Peyer's patch (tissue), 4 donors: ENCODE results near the gene SLC25A21. TPM values are rescaled to one million over a fixed set of nuclear protein-coding genes. Genes with fewer than 3 reads are reported as not detected.

Experiments used
- DNase-seq, 3 donors: peaks; one replicate each; pipeline ENCODE4 v3.0.0-alpha.2; 2017 to 2019
- H3K27ac ChIP-seq, 4 donors: fragments of 200-600 bp; sonication (generic); one replicate each; pipeline ENCODE4 v1.5.1; 2016 to 2019
- H3K27me3 ChIP-seq, 2 donors: fragments of 200-600 bp; sonication (generic); one replicate each; pipeline ENCODE4 v1.5.1; 2019
- H3K36me3 ChIP-seq, 3 donors: fragments of 200-600 bp; sonication (generic); one replicate each; pipeline ENCODE4 v1.5.1; 2016 to 2019
- H3K4me1 ChIP-seq, 4 donors: fragments of 200-600 bp; sonication (generic); one replicate each; pipeline ENCODE4 v1.5.1; 2016 to 2019
- H3K4me3 ChIP-seq, 4 donors: fragments of 200-600 bp; sonication (generic); 1 replicate in 3 of 4; 2 replicates in 1 of 4; pipeline ENCODE4 v1.5.1; 2016 to 2019; ENCODE audit warnings: mild to moderate bottlenecking in 1 of 4
- H3K9me3 ChIP-seq, 4 donors: fragments of 200-600 bp; sonication (generic); one replicate each; pipeline ENCODE4 v1.5.1; 2016 to 2019; ENCODE audit warnings: mild to moderate bottlenecking in 1 of 4
- POLR2A ChIP-seq, 2 donors: fragments of 450-650 bp; IDR thresholded peaks; one replicate each; pipeline ENCODE4 v1.5.1; 2017; ENCODE audit warnings: antibody characterized with exemption in 2 of 2, mild to moderate bottlenecking in 2 of 2, moderate library complexity in 2 of 2
- total RNA-seq, 4 donors: library from RNA; depleted of rRNA; stranded (reverse); fragments of >200 nt; gene quantifications; one replicate each; pipeline ENCODE4 v1.1.0, GENCODE V29; 2016
- TF ChIP-seq, protein P1 (sequence below), 6 experiments: fragments of 450-650 bp in 4 of 6; fragments of 200-600 bp in 2 of 6; sonication (generic) in 1 of 6; IDR thresholded peaks; one replicate each; pipeline ENCODE4 v1.5.1; 2017 to 2019; ENCODE audit warnings: antibody characterized with exemption in 6 of 6, mild to moderate bottlenecking in 3 of 6, moderate library complexity in 1 of 6

Gene SLC25A21
- total RNA-seq, 4 donors from 2014 or later: 0.70 to 1.6 TPM; not detected in 2

DNA sequence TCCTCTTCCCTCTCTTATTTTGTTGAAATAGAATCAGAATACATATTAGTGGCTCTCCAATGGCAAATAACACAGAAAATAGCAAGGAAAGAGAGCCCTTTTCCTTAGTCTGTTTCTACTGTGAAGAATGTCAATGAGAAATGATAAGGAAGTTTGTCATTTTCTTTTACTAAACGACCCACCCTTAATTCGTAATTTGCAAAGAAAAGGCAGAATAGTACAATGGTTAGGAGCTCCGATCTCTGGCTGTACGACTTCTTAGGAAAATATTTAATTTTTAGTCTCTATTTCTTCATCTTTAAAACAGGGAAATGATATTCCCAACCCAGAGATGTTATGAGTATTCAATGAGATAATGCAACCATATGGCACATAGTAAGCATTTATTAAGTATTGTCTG, 504.7 kb downstream of the SLC25A21 start:
- Histone ChIP-seq H3K27ac (no peak overlapping the region), H3K4me1 (peaks cover 0 to 23% (median 0%) of the 10 kb centered on the region in 4 donors), H3K36me3 (no peaks in the 10 kb centered on the region), H3K9me3 (no peaks in the 10 kb centered on the region), H3K4me3 (no peak overlapping the region), H3K27me3 (peaks cover 3 to 39% of the 10 kb centered on the region in 2 donors)
- TF ChIP-seq POLR2A (IDR thresholded peaks at IDR 0.05): no peak
- TF ChIP-seq, protein P1, sequence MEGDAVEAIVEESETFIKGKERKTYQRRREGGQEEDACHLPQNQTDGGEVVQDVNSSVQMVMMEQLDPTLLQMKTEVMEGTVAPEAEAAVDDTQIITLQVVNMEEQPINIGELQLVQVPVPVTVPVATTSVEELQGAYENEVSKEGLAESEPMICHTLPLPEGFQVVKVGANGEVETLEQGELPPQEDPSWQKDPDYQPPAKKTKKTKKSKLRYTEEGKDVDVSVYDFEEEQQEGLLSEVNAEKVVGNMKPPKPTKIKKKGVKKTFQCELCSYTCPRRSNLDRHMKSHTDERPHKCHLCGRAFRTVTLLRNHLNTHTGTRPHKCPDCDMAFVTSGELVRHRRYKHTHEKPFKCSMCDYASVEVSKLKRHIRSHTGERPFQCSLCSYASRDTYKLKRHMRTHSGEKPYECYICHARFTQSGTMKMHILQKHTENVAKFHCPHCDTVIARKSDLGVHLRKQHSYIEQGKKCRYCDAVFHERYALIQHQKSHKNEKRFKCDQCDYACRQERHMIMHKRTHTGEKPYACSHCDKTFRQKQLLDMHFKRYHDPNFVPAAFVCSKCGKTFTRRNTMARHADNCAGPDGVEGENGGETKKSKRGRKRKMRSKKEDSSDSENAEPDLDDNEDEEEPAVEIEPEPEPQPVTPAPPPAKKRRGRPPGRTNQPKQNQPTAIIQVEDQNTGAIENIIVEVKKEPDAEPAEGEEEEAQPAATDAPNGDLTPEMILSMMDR (IDR thresholded peaks at IDR 0.05): no peak
- no peak for DNase-seq

DNA sequence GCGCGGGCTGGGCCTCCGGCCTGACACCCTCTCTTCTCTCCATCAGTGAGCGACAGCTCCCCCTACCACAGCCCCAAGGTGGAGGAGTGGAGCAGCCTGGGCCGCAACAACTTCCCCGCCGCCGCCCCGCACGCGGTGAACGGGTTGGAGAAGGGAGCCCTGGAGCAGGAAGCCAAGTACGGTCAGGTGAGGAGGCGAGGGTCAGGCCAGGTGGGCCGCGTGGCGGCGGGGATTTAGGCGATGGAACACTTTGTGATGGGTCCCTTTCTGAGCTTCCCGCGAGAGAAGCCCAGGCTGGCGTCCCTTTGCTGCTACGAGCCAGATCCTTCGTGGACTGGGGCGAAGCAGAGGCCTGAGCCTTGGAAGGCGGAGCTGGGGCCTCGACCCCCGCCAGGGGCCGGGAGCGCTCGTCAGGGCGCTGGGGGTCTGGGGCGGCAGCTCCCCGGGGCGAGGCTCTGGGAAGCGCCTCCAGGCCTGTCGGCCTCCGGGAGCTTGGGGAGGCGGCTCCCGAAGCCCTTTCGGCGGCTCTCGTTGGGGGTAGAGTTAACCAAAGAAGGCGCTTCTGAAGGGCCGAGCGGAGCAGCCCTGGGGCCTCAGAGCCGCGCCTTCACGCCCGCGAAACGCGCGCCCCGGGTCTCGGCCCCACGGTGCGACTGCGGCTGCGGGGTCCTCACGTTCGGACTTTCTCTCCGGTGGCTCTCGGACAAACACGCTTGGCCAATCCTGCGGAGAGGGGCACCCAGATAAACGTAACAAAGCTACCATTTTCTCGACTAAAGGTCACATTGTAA, 505.8 kb downstream of the SLC25A21 start:
- TF ChIP-seq, protein P1 (IDR thresholded peaks at IDR 0.05): no peak
- no peak for TF ChIP-seq POLR2A (IDR thresholded peaks at IDR 0.05)
- no peak overlapping the region for H3K27ac ChIP-seq
- DNase-seq: no peak
- H3K4me3 ChIP-seq: no peak overlapping the region
- H3K9me3 ChIP-seq: no peaks in the 10 kb centered on the region
- peaks cover 3 to 47% of the 10 kb centered on the region in 2 donors for H3K27me3 ChIP-seq
- peaks cover 0 to 34% (median 0%) of the 10 kb centered on the region in 4 donors for H3K4me1 ChIP-seq
- no peaks in the 10 kb centered on the region for H3K36me3 ChIP-seq

DNA sequence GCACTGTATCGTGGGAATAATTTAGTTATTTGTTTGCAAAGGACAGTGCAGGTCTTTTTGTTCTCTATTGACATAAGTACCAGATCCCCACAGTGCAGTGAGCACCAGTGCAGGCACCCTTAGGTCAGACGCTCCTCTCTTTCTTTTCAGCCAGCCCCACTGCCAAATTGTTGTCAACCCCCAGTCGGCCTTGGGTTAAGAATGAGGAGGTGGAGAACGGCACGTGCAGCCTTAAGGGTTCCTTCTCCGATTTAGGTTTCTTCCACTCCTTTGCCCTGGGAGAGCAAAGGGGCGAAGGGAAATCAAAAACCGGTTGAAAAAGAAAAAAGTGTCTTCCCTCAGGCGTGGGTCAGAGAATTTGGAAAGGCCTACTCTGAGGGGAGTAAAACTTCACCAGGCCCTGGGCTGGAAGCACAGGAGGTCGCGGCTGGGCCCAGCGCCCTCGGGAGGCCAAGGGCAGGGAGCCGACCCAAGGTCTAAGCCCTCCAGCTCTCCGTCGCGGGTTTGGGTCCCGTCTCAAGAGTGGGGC, 506.5 kb downstream of the SLC25A21 start:
- no peaks in the 10 kb centered on the region for H3K36me3 ChIP-seq
- H3K4me1 ChIP-seq: peaks cover 0 to 41% (median 0%) of the 10 kb centered on the region in 4 donors
- TF ChIP-seq, protein P1 (IDR thresholded peaks at IDR 0.05): no peak
- no peak for TF ChIP-seq POLR2A (IDR thresholded peaks at IDR 0.05)
- H3K9me3 ChIP-seq: no peaks in the 10 kb centered on the region
- no peak for DNase-seq
- H3K27ac ChIP-seq: no peak overlapping the region
- no peak overlapping the region for H3K4me3 ChIP-seq
- peaks cover 3 to 54% of the 10 kb centered on the region in 2 donors for H3K27me3 ChIP-seq

DNA sequence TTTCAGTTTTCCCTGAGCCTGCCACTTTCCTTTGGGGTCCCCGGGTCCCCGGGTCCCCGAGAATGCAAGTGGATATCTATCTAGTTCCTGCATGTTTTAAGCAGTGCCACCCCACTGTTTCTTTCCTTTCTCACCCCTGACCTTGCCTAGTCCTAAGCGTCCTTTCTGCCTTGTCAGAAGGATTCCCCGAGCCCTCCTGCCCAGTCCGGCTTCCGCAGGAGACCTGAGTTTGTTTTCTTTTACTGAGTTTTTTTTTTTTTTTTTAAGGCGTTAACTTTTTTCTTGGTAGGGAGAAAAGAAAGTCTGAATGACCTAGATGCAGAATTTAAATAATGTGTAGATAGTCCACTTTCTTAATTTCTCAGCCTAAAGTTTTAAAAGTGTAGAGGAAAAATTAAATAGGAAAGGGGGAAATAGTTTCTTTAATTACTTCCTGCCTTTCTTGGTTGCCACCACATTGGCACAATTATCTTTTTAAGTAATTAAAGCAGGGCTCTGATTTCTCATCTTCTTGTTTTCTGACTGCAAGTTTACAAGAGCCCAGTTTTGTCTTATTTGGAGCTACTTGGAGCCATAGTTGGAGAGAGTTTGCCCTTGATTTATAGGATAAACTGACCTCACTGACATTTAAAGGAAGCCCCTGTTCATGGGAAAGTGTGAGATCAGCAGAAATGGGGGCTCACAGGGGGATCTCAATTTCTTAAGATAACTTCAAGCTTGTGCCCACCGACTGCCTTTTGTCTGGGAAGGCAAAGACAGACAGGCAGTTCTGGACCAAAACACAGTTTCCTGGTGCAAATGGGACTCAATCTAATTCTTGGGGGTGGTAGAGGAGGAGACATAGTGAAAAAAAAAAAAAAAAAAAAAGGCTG, 507.8 kb downstream of the SLC25A21 start:
- peaks cover 3 to 68% of the 10 kb centered on the region in 2 donors for H3K27me3 ChIP-seq
- no peaks in the 10 kb centered on the region for H3K36me3 ChIP-seq
- H3K4me1 ChIP-seq: peaks cover 0 to 42% (median 0%) of the 10 kb centered on the region in 4 donors
- TF ChIP-seq, protein P1 (IDR thresholded peaks at IDR 0.05): no peak
- TF ChIP-seq POLR2A (IDR thresholded peaks at IDR 0.05): no peak
- no peak for DNase-seq
- H3K27ac ChIP-seq: no peak overlapping the region
- H3K9me3 ChIP-seq: no peaks in the 10 kb centered on the region
- H3K4me3 ChIP-seq: no peak overlapping the region

DNA sequence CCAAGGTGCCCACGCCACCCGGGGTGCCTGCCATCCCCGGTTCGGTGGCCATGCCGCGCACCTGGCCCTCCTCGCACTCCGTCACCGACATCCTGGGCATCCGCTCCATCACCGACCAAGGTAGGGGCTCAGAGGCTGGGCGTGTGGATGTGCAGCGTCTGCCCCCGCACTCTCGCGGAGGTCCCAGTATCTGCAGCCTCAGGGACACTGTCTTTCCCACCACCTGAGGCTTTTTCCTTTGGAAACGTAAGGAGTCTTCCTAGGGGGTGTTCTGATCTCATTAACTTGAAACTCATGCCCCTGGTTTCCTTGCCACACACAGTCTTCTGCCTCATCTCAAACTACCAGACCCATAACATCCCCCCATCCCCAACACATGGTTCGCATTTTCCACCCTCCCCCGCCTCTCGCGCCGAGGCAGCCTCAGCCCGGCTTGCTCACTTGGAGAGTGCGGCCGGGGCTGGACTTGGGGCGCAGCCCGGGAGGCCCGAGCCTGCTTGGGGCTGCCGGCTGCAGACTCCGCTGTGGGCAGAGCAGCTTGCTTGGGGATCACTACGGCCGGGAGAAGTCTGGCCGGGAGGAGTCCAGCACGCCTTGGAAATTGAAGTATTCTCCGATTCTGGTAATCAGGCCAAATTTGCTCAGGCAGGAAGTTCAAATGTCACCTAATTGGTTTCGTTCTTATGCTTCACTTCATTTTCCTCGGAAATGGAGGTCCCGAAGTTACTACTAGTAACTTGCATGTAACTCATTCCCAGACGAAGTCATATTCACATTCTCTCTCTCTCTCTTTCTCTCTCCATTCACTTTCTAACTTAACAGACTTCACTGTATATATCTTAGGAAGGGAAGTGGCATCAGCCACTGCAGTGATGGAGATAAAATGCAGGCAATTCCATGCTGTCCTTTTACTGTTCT, 508.7 kb downstream of the SLC25A21 start:
- Histone ChIP-seq H3K36me3 (no peaks in the 10 kb centered on the region), H3K27me3 (peaks cover 3 to 77% of the 10 kb centered on the region in 2 donors), H3K4me3 (peak overlapping the region in 2 of 4 donors; percentile 3 to 13), H3K27ac (no peak overlapping the region), H3K4me1 (peaks cover 0 to 42% (median 0%) of the 10 kb centered on the region in 4 donors), H3K9me3 (no peaks in the 10 kb centered on the region)
- no peak for DNase-seq
- TF ChIP-seq, protein P1 (IDR thresholded peaks at IDR 0.05): no peak
- TF ChIP-seq POLR2A (IDR thresholded peaks at IDR 0.05): no peak
